Limb (tissue), 2 donors: ENCODE measurements around the gene LPCAT1.
A peak's percentile ranks its signal among the peaks of the same experiment; 100 is the strongest.

Source experiments
- DNase-seq, 2 donors: peaks; one replicate each; pipeline ENCODE4 v3.0.0-alpha.2; 2016; ENCODE audit errors: extremely low spot score in 2 of 2

LPCAT1 gene

GRCh38 chr5:1555011-1555807, 31.4 kb upstream of the LPCAT1 start:
- no peak for DNase-seq

GRCh38 chr5:1554410-1554967, 30.7 kb upstream of the LPCAT1 start:
- no peak for DNase-seq

GRCh38 chr5:1553539-1554409, 30.0 kb upstream of the LPCAT1 start:
- no peak for DNase-seq

GRCh38 chr5:1552521-1553255, 28.9 kb upstream of the LPCAT1 start:
- peak; percentile 56 to 76 for DNase-seq

GRCh38 chr5:1551426-1552301, 27.9 kb upstream of the LPCAT1 start:
- DNase-seq: no peak

- DNase-seq: no peak
Measured at GRCh38 chr5:1550287-1551076, 26.7 kb upstream of the LPCAT1 start.

GRCh38 chr5:1549475-1550030, 25.8 kb upstream of the LPCAT1 start:
- no peak for DNase-seq

GRCh38 chr5:1548702-1549474, 25.1 kb upstream of the LPCAT1 start:
- no peak for DNase-seq

- DNase-seq: no peak
Measured at GRCh38 chr5:1547655-1548054, 23.9 kb upstream of the LPCAT1 start.

GRCh38 chr5:1547236-1547635, 23.5 kb upstream of the LPCAT1 start:
- DNase-seq: no peak

- DNase-seq: no peak
Measured at GRCh38 chr5:1546556-1546955, 22.8 kb upstream of the LPCAT1 start.

- no peak for DNase-seq
Measured at GRCh38 chr5:1545805-1546355, 22.1 kb upstream of the LPCAT1 start.

GRCh38 chr5:1545126-1545804, 21.5 kb upstream of the LPCAT1 start:
- no peak for DNase-seq

- DNase-seq: no peak
Measured at GRCh38 chr5:1544294-1544961, 20.7 kb upstream of the LPCAT1 start.

GRCh38 chr5:1543398-1544293, 19.9 kb upstream of the LPCAT1 start:
- DNase-seq: no peak

- DNase-seq: no peak
Measured at GRCh38 chr5:1542781-1543180, 19.0 kb upstream of the LPCAT1 start.
